GM12878 (cell line): ENCODE measurements around the gene RSPH1. TPM values are rescaled to one million over a fixed set of nuclear protein-coding genes. Genes with fewer than 3 reads are reported as not detected.
A peak's percentile ranks its signal among the peaks of the same experiment; 100 is the strongest.

Experiments used
- CEBPB ChIP-seq, 2 experiments: fragments of 150-350 bp in 1 of 2; IDR thresholded peaks; 2 replicates each; pipeline ENCODE4 v1.6.1; 2012 to 2014; ENCODE audit warnings: low read depth in 2 of 2, low read length in 2 of 2, borderline replicate concordance in 1 of 2, inconsistent platforms in 1 of 2
- CREB1 ChIP-seq: IDR thresholded peaks from 2 replicates; pipeline ENCODE4 v1.6.1; 2012; ENCODE audit warnings: low read depth, mild to moderate bottlenecking, inconsistent platforms
- HCFC1 ChIP-seq: fragments of 150-350 bp; IDR thresholded peaks from 2 replicates; pipeline ENCODE4 v1.6.1; 2014; ENCODE audit warnings: low read length
- HDGF ChIP-seq: fragments of 450-650 bp; IDR thresholded peaks from 2 replicates; pipeline ENCODE4 v1.6.1; 2016; ENCODE audit warnings: antibody characterized with exemption
- IRF4 ChIP-seq: IDR thresholded peaks from 2 replicates; pipeline ENCODE4 v1.6.1; 2011; ENCODE audit warnings: low read depth, low read length
- MEF2A ChIP-seq: IDR thresholded peaks from 2 replicates; pipeline ENCODE4 v1.6.1; 2011; ENCODE audit warnings: low read depth, mild to moderate bottlenecking, low read length, moderate library complexity; ENCODE audit not compliant: insufficient read depth
- MYC ChIP-seq: IDR thresholded peaks from 2 replicates; pipeline ENCODE4 v1.6.1; 2011; ENCODE audit warnings: mild to moderate bottlenecking, low read length, moderate library complexity, inconsistent platforms; ENCODE audit not compliant: insufficient read depth, insufficient replicate concordance, insufficient read length, severe bottlenecking
- NFXL1 ChIP-seq: fragments of 450-650 bp; IDR thresholded peaks from 2 replicates; pipeline ENCODE4 v1.6.1; 2017; ENCODE audit warnings: antibody characterized with exemption, mild to moderate bottlenecking, borderline replicate concordance
- RCOR1 ChIP-seq: conservative IDR thresholded peaks from 2 replicates; pipeline ENCODE4 v1.6.1; 2012; ENCODE audit warnings: low read depth, low read length, improper control_type of control experiment
- RUNX3 ChIP-seq: IDR thresholded peaks from 2 replicates; pipeline ENCODE4 v1.6.1; 2012; ENCODE audit warnings: low read length, inconsistent platforms
- SPI1 ChIP-seq: IDR thresholded peaks from 2 replicates; pipeline ENCODE4 v1.6.1; 2011; ENCODE audit warnings: low read depth, mild to moderate bottlenecking, low read length, moderate library complexity, borderline replicate concordance; ENCODE audit not compliant: insufficient read depth
- TCF7 ChIP-seq: IDR thresholded peaks from 2 replicates; pipeline ENCODE4 v1.6.1; 2014; ENCODE audit warnings: antibody characterized with exemption, borderline replicate concordance
- ZNF207 ChIP-seq: fragments of 450-650 bp; IDR thresholded peaks from 2 replicates; pipeline ENCODE4 v1.6.1; 2014; ENCODE audit warnings: antibody characterized with exemption, mild to moderate bottlenecking, borderline replicate concordance
- ZNF622 ChIP-seq: fragments of 450-650 bp; IDR thresholded peaks from 2 replicates; pipeline ENCODE4 v1.6.1; 2017; ENCODE audit warnings: mild to moderate bottlenecking, inconsistent platforms
- polyA plus RNA-seq, 11 experiments: library from polyadenylated mRNA; depleted of rRNA in 4 of 11; unstranded in 6 of 11; stranded (reverse) in 5 of 11; fragments of >200 nt; fragmentation: Nextera tagmentation in 4 of 11; fragmentation: Illumina TruSeq in 1 of 11; extraction: Ambion mirVana in 4 of 11; extraction: Trizol in 1 of 11; gene quantifications; 1 replicate in 1 of 11; 2 replicates in 10 of 11; pipeline versions ENCODE4 v1.2.1 to v1.2.3, GENCODE V29; 2011 to 2016; ENCODE audit warnings: inconsistent platforms in 2 of 11, missing spikeins in 2 of 11, low read depth in 1 of 11
- total RNA-seq, 4 experiments: library from RNA; depleted of rRNA in 3 of 4; stranded (reverse); fragments of >200 nt in 3 of 4; fragmentation: Illumina TruSeq in 1 of 4; extraction: Trizol in 1 of 4; gene quantifications; 2 replicates each; pipeline versions ENCODE4 v1.2.1 to v1.2.3, GENCODE V29; 2013 to 2021
- TF ChIP-seq, protein P1 (sequence below), 3 experiments: IDR thresholded peaks in 2 of 3; conservative IDR thresholded peaks in 1 of 3; 2 replicates each; pipeline ENCODE4 v1.5.1; 2011; ENCODE audit warnings: low read depth in 3 of 3, low read length in 3 of 3, mild to moderate bottlenecking in 3 of 3, control low read depth in 2 of 3, moderate library complexity in 2 of 3, inconsistent platforms in 1 of 3, mixed read lengths in 1 of 3; ENCODE audit not compliant: control insufficient read depth in 2 of 3, insufficient read depth in 1 of 3; ENCODE audit errors: extremely low read depth in 1 of 3
- TF ChIP-seq, protein P2 (sequence below): IDR thresholded peaks from 2 replicates; pipeline ENCODE4 v1.6.1; 2011; ENCODE audit warnings: mild to moderate bottlenecking, low read depth, low read length, moderate library complexity; ENCODE audit not compliant: insufficient replicate concordance
- TF ChIP-seq, protein P3 (sequence below): fragments of 450-650 bp; IDR thresholded peaks from 2 replicates; pipeline ENCODE4 v1.6.1; 2018; ENCODE audit warnings: borderline replicate concordance, mild to moderate bottlenecking; ENCODE audit not compliant: partially characterized antibody
- TF ChIP-seq, protein P4 (sequence below): fragments of 450-650 bp; IDR thresholded peaks from 2 replicates; pipeline ENCODE4 v1.6.1; 2014; ENCODE audit warnings: mild to moderate bottlenecking
- TF ChIP-seq, protein P5 (sequence below): fragments of 450-650 bp; formaldehyde crosslinking; IDR thresholded peaks from 2 replicates; pipeline ENCODE4 v1.4.0; 2020; ENCODE audit warnings: mild to moderate bottlenecking, moderate library complexity

The RSPH1 gene
- total and polyA plus RNA-seq, 10 of the 15 experiments (the other 5 are each of a cell fraction or from before 2014, with no cell fraction given) = 0.11 to 1.4 (median 0.38) TPM

DNA sequence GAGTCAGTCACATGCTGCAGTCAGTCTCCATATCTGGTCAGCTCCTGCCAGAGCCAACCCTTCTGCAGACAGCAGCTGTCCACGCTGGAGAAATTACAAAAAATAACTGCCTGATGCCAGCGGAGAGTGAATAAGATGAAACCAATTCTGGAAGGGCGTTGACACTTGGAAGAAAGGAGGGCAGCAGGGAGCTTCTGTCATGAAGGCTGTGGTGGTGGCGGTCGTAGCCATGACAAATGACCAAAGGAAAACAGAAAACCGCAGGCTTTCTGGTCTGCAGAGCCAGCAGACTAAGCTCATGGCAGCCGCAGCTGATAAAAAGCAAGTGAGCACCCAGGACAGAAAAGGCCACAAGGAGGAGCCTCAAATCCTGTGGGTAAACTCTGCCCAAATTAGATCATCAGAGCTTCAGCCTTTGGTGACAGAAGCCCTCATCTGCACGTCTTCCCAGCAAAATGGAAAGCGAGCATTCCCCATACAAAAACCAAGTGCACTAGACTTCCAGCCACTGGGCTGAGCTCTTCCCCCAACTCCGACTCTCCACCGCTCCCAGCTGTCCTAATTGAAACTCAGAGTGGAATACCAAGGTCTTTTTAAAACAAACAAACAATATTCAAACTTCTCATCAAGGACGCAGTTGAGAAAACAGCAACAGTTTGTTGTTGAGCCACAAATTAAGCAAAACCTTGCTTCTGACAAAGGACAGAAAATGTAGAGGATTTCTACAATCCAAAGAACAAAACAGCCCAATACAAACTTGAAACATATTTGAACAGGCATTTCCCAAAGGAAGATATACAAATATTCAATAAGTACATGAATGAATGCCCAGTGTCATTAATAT lies 28.7 kb downstream of the RSPH1 start (continued):
- TF ChIP-seq, protein P1, sequence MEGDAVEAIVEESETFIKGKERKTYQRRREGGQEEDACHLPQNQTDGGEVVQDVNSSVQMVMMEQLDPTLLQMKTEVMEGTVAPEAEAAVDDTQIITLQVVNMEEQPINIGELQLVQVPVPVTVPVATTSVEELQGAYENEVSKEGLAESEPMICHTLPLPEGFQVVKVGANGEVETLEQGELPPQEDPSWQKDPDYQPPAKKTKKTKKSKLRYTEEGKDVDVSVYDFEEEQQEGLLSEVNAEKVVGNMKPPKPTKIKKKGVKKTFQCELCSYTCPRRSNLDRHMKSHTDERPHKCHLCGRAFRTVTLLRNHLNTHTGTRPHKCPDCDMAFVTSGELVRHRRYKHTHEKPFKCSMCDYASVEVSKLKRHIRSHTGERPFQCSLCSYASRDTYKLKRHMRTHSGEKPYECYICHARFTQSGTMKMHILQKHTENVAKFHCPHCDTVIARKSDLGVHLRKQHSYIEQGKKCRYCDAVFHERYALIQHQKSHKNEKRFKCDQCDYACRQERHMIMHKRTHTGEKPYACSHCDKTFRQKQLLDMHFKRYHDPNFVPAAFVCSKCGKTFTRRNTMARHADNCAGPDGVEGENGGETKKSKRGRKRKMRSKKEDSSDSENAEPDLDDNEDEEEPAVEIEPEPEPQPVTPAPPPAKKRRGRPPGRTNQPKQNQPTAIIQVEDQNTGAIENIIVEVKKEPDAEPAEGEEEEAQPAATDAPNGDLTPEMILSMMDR (IDR thresholded peaks at IDR 0.05 in 2 of 3, conservative IDR thresholded peaks at IDR 0.05 in 1 of 3; ENCODE audit: control insufficient read depth in 2 of 3, extremely low read depth in 1 of 3, insufficient read depth in 1 of 3, low read depth in 3 of 3, low read length in 3 of 3) = peak; percentile 46 to 56 (median 49); a peak in 5 of 6 replicates
- TF ChIP-seq CREB1 (no peak), CEBPB (IDR thresholded peaks at IDR 0.05; ENCODE audit: borderline replicate concordance in 1 of 2, low read depth in 2 of 2, low read length in 2 of 2) (no peak), HCFC1 (no peak), SPI1 (no peak), RCOR1 (no peak), ZNF207 (no peak), HDGF (no peak), MEF2A (no peak), TCF7 (no peak), ZNF622 (no peak), NFXL1 (no peak), MYC (no peak), RUNX3 (no peak), IRF4 (no peak)
- TF ChIP-seq, protein P2, sequence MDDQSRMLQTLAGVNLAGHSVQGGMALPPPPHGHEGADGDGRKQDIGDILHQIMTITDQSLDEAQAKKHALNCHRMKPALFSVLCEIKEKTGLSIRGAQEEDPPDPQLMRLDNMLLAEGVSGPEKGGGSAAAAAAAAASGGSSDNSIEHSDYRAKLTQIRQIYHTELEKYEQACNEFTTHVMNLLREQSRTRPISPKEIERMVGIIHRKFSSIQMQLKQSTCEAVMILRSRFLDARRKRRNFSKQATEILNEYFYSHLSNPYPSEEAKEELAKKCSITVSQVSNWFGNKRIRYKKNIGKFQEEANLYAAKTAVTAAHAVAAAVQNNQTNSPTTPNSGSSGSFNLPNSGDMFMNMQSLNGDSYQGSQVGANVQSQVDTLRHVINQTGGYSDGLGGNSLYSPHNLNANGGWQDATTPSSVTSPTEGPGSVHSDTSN = peak; percentile 61
- TF ChIP-seq, protein P3, sequence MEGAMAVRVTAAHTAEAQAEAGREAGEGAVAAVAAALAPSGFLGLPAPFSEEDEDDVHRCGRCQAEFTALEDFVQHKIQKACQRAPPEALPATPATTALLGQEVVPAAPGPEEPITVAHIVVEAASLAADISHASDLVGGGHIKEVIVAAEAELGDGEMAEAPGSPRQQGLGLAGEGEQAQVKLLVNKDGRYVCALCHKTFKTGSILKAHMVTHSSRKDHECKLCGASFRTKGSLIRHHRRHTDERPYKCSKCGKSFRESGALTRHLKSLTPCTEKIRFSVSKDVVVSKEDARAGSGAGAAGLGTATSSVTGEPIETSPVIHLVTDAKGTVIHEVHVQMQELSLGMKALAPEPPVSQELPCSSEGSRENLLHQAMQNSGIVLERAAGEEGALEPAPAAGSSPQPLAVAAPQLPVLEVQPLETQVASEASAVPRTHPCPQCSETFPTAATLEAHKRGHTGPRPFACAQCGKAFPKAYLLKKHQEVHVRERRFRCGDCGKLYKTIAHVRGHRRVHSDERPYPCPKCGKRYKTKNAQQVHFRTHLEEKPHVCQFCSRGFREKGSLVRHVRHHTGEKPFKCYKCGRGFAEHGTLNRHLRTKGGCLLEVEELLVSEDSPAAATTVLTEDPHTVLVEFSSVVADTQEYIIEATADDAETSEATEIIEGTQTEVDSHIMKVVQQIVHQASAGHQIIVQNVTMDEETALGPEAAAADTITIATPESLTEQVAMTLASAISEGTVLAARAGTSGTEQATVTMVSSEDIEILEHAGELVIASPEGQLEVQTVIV = no peak
- TF ChIP-seq, protein P4, sequence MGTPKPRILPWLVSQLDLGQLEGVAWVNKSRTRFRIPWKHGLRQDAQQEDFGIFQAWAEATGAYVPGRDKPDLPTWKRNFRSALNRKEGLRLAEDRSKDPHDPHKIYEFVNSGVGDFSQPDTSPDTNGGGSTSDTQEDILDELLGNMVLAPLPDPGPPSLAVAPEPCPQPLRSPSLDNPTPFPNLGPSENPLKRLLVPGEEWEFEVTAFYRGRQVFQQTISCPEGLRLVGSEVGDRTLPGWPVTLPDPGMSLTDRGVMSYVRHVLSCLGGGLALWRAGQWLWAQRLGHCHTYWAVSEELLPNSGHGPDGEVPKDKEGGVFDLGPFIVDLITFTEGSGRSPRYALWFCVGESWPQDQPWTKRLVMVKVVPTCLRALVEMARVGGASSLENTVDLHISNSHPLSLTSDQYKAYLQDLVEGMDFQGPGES = no peak
- TF ChIP-seq, protein P5, sequence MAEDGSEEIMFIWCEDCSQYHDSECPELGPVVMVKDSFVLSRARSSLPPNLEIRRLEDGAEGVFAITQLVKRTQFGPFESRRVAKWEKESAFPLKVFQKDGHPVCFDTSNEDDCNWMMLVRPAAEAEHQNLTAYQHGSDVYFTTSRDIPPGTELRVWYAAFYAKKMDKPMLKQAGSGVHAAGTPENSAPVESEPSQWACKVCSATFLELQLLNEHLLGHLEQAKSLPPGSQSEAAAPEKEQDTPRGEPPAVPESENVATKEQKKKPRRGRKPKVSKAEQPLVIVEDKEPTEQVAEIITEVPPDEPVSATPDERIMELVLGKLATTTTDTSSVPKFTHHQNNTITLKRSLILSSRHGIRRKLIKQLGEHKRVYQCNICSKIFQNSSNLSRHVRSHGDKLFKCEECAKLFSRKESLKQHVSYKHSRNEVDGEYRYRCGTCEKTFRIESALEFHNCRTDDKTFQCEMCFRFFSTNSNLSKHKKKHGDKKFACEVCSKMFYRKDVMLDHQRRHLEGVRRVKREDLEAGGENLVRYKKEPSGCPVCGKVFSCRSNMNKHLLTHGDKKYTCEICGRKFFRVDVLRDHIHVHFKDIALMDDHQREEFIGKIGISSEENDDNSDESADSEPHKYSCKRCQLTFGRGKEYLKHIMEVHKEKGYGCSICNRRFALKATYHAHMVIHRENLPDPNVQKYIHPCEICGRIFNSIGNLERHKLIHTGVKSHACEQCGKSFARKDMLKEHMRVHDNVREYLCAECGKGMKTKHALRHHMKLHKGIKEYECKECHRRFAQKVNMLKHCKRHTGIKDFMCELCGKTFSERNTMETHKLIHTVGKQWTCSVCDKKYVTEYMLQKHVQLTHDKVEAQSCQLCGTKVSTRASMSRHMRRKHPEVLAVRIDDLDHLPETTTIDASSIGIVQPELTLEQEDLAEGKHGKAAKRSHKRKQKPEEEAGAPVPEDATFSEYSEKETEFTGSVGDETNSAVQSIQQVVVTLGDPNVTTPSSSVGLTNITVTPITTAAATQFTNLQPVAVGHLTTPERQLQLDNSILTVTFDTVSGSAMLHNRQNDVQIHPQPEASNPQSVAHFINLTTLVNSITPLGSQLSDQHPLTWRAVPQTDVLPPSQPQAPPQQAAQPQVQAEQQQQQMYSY (CRISPR knock-in tag) = no peak
